GM18507 (cell line): ENCODE measurements around the gene TNIK.
"Not testable (repeated sequence)": the region's sequence is repeated elsewhere in the genome, so short reads cannot be mapped to it uniquely, and the experiment has no call there.

Experiments
- DNase-seq: peaks from one replicate; pipeline ENCODE4 v3.0.0; 2011; ENCODE audit warnings: low read depth; ENCODE audit not compliant: insufficient read length; ENCODE audit errors: extremely low spot score
- FAIRE-seq: peaks from 2 replicates; lab custom pipeline; 2011; peaks lifted over from hg19 to GRCh38; lab: Jason Lieb, UNC

The TNIK gene

DNA sequence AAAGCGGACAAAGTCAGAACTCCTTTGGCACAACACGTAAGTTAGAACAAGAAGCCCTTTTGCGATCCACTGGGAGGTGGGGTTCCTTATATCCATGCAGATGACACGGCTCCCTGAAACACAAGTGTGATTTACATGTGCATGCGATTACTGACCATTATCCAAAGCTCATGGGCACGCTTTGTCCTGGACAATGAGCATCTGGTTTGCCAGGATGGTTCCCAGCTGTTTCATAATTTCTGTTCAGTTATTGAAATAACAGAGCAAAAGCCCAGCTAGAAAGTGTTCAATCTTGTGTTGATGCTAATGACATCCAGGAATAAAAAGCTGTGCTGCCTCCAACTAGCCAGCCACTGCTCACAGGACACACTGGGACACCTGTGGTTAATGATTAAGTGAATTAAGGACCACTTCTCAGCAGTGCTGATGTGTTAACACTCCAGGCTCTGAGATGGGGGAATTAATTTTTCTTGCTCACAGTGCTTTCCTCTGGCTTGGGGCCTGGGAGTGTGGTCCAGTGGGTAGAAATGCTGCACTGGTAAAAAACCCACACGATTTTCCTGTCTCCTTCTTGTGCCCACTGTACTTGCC lies 310.6 kb downstream of the TNIK start:
- DNase-seq (no peak), FAIRE-seq (no peak)

DNA sequence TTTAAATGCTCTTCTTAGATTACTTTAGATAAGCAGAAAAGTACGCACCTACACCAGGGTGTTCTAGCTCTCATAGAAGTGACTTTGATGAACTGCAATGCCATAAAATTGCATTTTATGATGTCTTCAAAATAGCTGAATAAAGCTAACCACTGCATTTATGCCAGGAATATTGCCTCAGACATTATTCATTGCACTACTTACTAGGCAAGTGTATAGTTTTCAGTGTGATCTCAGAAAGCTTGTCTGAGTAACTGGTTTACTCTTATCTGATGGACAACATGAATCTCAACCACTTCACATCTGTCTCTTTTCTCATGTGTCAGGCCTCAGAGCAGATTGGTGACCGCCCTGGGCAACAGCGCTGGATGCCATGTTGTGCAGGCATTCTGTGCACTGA lies 314.4 kb downstream of the TNIK start:
- FAIRE-seq, result no peak
- no peak for DNase-seq

- FAIRE-seq, result no peak
- DNase-seq, result no peak
Measured at GRCh38 chr3:171142985-171143384, 317.2 kb downstream of the TNIK start.

- DNase-seq (no peak), FAIRE-seq (no peak)
Measured at GRCh38 chr3:171140246-171140645, 320.0 kb downstream of the TNIK start.

- FAIRE-seq (no peak), DNase-seq (no peak)
Measured at GRCh38 chr3:171138027-171138426, 322.2 kb downstream of the TNIK start.

- FAIRE-seq (no peak), DNase-seq (no peak)
Measured at GRCh38 chr3:171135549-171135948, 324.7 kb downstream of the TNIK start.

- FAIRE-seq, result no peak
- DNase-seq, result no peak
Measured at GRCh38 chr3:171133796-171134569, 326.2 kb downstream of the TNIK start.

DNA sequence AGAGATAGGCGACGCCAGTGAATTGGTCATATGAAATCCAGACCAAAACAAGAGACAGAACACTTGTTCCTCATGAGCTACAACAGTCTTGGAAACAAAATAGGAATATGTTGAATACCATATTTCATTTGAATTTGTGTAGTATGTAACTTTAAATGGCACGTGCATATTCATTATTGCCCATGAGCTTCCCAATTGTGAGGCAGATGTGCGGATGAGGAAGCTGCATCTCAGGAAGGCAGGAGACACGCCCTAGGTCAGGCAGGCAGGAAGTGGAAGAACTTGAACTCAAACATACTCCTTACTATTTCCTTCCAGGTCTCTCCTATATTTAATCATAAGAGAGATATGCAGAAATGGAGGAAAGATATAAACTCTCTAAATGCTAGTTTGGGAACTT lies 326.9 kb downstream of the TNIK start:
- FAIRE-seq, result no peak
- DNase-seq, result no peak

DNA sequence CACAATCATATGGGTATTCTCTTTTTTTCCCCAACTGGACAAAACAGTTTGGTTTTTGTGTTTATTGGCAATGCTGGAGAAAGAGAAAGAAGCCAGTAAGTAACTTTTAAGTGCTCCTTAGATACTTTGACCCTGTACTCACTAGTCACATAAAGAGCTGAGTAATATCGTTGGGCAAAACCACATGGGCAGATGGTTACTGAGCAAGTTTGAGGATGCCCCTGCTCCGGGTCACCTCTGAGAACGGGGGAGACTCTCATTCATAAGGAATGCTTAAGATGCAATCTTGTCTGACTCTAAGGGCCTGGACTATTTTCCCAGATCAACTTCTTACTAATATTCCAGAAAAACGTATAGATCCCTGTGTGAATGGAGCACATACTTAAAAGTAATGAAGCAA lies 327.3 kb downstream of the TNIK start:
- FAIRE-seq (no peak), DNase-seq (no peak)

- DNase-seq (no peak), FAIRE-seq (no peak)
Measured at GRCh38 chr3:171129827-171130226, 330.4 kb downstream of the TNIK start.

DNA sequence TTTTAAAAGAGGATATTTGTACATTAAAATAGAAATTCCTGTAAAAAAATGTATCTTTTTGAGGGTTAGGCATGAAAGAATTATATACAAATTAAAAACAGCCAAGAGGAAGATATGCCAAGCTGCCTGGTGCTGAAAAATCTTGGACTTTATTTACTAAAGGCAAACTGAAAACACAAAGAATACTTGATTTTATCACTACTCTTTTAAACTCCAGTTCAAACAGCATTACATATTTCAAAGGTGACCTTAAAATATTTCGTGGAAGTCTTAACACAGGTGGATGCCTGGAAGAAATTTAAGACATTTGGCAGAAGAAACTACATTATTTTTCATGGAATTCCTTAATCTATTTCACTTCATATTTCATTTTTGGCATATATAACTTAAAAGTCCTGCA lies 332.6 kb downstream of the TNIK start:
- no peak for FAIRE-seq
- DNase-seq, result no peak

DNA sequence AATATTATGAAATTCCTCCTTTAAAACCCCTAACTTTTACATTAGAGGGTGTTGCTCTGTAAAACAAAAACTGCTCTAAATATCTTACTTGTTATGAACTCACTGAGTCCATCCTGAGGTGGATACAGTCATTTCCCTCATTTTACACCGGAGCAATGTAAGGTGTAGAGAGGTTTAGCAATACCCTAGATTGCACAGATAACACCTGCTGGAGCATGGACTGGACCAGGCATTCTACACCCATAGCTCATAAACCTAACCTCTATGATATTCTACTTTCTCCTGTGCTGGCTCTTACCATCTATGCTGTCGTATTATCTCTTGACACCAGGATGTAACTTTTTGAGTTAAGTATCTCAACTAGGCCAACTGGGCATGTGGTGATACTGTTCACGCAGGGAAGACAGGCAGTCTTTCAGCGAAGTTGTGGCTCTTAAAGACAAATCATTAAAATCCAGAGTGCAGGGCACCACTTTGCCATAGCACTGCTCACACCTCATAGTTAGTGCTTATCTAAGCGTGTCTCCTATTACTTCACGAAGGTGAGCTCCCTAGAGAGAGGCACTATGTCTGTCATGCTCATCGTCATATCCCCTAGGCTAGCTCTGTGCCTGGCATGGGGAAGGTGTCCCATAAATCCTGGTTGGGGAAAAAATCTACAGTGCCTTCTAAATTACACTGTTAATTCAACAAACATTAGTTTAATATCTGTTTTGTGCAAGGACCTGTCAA lies 333.6 kb downstream of the TNIK start:
- DNase-seq (no peak), FAIRE-seq (no peak)

GRCh38 chr3:171125010-171125409 lies 335.2 kb downstream of the TNIK start:
- FAIRE-seq (no peak), DNase-seq (no peak)

- no peak for DNase-seq
Measured at GRCh38 chr3:171123915-171124314, 336.3 kb downstream of the TNIK start.

GRCh38 chr3:171122861-171123260 lies 337.3 kb downstream of the TNIK start:
- FAIRE-seq (no peak), DNase-seq (no peak)

More at GRCh38 chr3:171123915-171124314, 336.3 kb downstream of the TNIK start:
- FAIRE-seq, result peak; percentile 29

DNA sequence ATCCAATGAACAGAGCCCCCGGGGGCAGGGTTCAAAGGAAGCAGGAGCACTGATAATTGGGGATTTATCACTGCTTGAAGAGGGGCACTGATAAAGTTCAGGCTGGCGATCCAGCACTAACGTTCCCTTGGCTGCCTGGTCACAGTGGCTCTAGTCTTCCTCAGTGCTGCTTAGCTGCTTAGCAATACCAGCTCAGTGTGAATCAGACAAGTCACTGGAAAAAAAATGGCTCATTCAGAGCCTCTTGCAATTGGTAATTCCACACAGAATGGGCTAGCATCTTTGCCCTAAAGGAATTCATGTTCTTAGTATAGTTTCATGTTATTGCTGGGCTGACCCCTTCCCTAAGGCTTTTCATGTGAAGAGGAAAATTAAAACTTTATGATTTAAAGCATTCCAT lies 338.0 kb downstream of the TNIK start:
- no peak for FAIRE-seq

DNA sequence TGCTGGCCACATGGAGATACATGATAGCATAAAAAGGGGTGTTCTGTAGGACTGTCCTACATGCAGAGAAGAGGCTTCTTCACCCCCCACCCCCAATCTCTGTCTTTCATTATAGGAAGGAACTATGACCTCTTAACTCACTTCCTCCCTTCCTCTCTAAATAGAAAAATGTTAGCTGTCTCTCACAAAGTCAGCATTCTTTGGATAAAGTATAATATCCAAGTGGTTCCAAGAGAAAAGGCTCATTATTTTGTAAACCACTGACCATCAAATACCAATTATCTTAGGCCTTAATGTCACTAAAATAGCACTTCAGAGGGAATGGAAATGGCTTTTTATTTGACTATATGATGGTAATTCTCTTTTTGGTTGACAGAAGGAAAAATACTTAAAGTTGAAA lies 338.4 kb downstream of the TNIK start:
- no peak for FAIRE-seq
- DNase-seq, result no peak

More for the DNA sequence above, 338.0 kb downstream of the TNIK start:
- no peak for DNase-seq

- DNase-seq, FAIRE-seq: not testable (repeated sequence)
Measured at GRCh38 chr3:171119402-171119801, 340.8 kb downstream of the TNIK start.

DNA sequence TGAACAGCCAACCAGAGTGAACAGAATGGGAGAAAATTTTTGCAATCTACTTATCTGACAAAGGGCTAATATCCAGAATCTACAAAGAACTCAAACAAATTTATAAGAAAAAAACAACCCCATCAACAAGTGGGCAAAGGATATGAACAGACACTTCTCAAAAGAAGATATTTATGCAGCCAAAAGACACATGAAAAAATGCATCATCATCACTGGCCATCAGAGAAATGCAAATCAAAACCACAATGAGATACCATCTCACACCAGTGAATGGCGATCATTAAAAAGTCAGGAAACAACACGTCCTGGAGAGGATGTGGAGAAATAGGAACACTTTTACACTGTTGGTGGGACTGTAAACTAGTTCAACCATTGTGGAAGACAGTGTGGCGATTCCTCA lies 341.2 kb downstream of the TNIK start:
- not testable (repeated sequence) for DNase-seq, FAIRE-seq

DNA sequence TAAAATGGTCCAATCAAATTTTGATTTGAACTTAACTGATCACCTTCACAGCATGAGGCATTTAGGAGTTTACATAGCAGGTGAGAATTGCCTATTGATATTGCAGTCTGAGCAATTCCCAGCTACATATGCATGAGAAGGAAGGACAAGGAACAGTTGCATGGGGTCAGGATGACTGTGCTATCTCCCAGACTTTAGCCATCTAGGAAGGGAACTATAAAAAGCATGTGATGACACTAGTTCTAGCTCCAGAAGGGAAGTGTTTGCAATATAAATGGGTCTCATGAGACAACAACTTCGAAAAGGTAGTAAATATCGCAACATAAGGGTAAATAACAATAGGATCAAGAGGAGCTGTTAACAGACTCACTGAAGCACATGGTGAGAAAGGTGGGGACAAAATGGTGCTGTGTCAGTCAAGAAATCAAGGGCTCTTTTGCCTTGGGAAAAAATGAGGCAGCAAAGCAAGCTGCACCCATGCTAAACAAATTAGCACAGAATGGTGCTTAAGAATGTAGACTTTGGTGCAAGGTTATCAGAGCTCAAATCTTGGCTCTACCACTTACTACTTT lies 343.3 kb downstream of the TNIK start:
- FAIRE-seq (no peak), DNase-seq (no peak)
